Activated CD8-positive, alpha-beta T cell treated with anti-CD3 and anti-CD28 coated beads for 36 hours (primary cell): ENCODE measurements around the gene IQCF5. TPM values are rescaled to one million over a fixed set of nuclear protein-coding genes. Genes with fewer than 3 reads are reported as not detected.
"Not testable (repeated sequence)": the region's sequence is repeated elsewhere in the genome, so short reads cannot be mapped to it uniquely, and the experiment has no call there.

Experiments
- ATAC-seq: fragments of 200-7000 bp; cut with Tn5 transposase; one replicate; pipeline ENCODE4 v1.10.0; 2021; ENCODE audit warnings: mild to moderate bottlenecking, moderate library complexity
- CTCF ChIA-PET: fragments of 350-600 bp; sonication (Branson Sonifier 250); formaldehyde crosslinking; loops from one replicate; lab custom pipeline; 2021; ENCODE audit warnings: antibody characterized with exemption; lab: Charles Lee
- POLR2A ChIA-PET: fragments of 350-600 bp; sonication (Branson Sonifier 250); formaldehyde crosslinking; loops from one replicate; lab custom pipeline; 2021; ENCODE audit warnings: antibody characterized with exemption; lab: Charles Lee
- DNase-seq: peaks from one replicate; pipeline ENCODE4 v3.0.0-alpha.2; 2020
- H3K27ac Mint-ChIP-seq: one replicate; pipeline ENCODE4 v1.8.0; 2021; ENCODE audit warnings: mild to moderate bottlenecking, mixed read lengths
- H3K27me3 Mint-ChIP-seq: one replicate; pipeline ENCODE4 v1.8.0; 2021; ENCODE audit warnings: mixed read lengths
- H3K36me3 Mint-ChIP-seq: one replicate; pipeline ENCODE4 v1.8.0; 2021; ENCODE audit warnings: low read depth, mixed read lengths
- H3K4me1 Mint-ChIP-seq: one replicate; pipeline ENCODE4 v1.8.0; 2021; ENCODE audit warnings: low read depth, mixed read lengths
- H3K4me3 Mint-ChIP-seq: one replicate; pipeline ENCODE4 v1.8.0; 2021; ENCODE audit warnings: mild to moderate bottlenecking, moderate library complexity, mixed read lengths
- H3K9me3 Mint-ChIP-seq: one replicate; pipeline ENCODE4 v1.8.0; 2021; ENCODE audit warnings: mixed read lengths
- CTCF ChIP-seq: fragments of 200-600 bp; IDR thresholded peaks from one replicate; pipeline ENCODE4 v1.8.0; 2022; ENCODE audit warnings: antibody characterized with exemption, mild to moderate bottlenecking
- intact Hi-C: fragments of 100-400 bp; cut with micrococcal nuclease; formaldehyde crosslinking; loops from one replicate; pipeline ENCODE4 v1.10.0; 2022
- total RNA-seq, 2 experiments: library from RNA; stranded (reverse); gene quantifications; one replicate each; pipeline ENCODE4 v1.2.3, GENCODE V29; 2021

The IQCF5 gene
- total RNA-seq, 2 experiments from 2014 or later = not detected

DNA sequence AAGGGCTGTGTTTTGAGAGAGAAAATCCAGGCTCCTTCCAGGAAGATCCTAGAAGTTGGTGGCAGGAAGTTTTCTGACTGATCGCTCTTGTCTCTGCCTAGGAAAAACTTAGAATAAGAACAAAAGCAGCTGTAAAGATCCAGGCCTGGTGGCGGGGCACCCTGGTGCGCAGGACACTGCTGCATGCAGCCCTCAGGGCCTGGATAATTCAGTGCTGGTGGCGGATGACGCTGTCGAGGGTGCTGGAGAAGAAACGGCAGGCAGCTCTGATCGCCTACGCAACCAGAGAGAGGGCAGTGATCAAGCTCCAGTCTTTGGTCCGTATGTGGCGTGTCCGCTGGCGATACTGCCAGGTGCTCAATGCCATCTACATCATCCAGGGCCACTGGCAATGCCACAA is 12.5 kb downstream of the IQCF5 start:
- no peak for TF ChIP-seq CTCF
- no peaks in the 10 kb centered on the region for H3K36me3 Mint-ChIP-seq
- ATAC-seq (no peak), DNase-seq (no peak)
- no peak overlapping the region for H3K27ac Mint-ChIP-seq
- POLR2A ChIA-PET = no interaction called here
- intact Hi-C loops = no loop called here
- H3K4me1 Mint-ChIP-seq = no peaks in the 10 kb centered on the region
- H3K27me3 Mint-ChIP-seq = peaks cover 7% of the 10 kb centered on the region
- CTCF ChIA-PET = no interaction called here
- H3K4me3 Mint-ChIP-seq = no peak overlapping the region
- H3K9me3 Mint-ChIP-seq = no peaks in the 10 kb centered on the region

DNA sequence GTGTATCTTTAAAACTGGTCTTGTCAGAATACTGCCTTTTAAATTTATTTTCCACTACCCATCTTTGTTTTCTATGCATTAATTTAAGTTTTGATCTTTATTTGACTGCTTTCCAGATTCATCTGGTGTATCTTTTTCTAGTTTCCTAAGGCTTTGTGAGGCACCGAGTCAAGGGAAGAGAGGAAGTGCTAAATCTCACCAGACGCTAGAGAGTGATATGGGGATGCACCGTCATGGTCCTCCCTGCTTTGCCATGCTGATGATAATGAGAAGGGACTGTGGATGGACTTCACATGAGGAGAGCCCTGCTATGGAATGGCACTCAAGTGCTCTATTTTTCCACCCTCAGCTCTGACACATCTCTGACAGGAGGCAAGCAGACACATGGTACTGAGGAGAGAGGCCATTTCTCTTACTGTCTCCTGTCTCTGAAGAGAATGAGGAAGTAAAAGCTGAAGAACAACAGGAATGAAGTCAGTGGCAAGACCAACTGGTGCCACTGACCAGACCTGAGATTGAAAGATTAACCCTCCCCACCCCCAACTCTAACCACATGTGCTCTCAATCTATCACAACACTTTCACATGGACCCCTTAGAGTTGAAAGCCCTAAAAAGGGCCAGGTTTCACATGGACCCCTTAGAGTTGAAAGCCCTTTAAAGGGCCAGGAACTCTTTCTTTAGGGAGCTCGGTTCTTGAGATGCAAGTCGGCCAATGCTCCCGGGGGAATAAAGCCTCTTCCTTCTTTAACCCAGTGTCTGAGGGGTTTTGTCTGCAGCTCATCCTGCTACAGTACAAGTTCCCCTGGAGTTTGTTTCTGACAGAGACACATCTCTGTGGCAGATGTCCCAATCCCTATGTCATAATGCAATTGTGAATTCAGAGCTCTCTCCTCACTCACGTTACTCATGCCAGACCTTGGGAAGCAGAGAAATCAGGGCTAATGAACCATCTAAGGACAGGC is 14.4 kb downstream of the IQCF5 start, which contains the start of gene IQCF2:
Gene IQCF2, plus strand, starts transcription at position 913 of the 963 bp plus-strand sequence. CDS start 52 bp downstream, outside the sequence.
- no peak for TF ChIP-seq CTCF
- ATAC-seq (no peak), DNase-seq (no peak)
- Mint-ChIP-seq H3K4me3 (no peak within 1 kb of the TSS), H3K4me1 (no peaks in the 10 kb centered on the region), H3K9me3 (no peaks in the 10 kb centered on the region), H3K36me3 (no peaks in the 10 kb centered on the region), H3K27me3 (peaks cover 4% of the 10 kb centered on the region), H3K27ac (no peak within 1 kb of the TSS)
- POLR2A ChIA-PET = no interaction called here
- intact Hi-C loops = no loop called here
- CTCF ChIA-PET = interaction anchor here (0.9 kb wide), 1 partner anchor 10 kb away, joined by 3 read pairs; no protein-coding TSS in a partner anchor

DNA sequence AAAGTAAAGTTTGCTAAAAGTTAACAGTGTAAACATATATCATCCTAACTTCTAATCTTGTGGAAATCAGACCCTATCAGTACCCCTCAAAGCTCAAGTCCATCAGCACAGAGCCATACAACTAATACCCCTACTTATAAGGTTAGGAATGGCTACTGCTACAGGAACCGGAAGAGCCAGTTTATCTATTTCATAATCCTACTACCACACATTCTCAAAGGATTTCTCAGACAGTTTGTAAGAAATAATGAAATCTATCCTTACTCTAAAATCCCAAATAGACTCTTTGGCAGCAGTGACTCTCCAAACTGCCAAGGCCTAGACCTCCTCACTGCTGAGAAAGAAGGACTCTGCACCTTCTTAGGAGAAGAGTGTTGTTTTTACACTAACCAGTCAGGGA is 20.0 kb downstream of the IQCF5 start:
- H3K9me3 Mint-ChIP-seq, DNase-seq, H3K4me3 Mint-ChIP-seq, H3K27ac Mint-ChIP-seq, H3K4me1 Mint-ChIP-seq, H3K36me3 Mint-ChIP-seq, intact Hi-C loops, ATAC-seq: not testable (repeated sequence)
- POLR2A ChIA-PET = interaction anchor here (0.6 kb wide), 1 partner anchor 251 kb away, joined by 3 read pairs; no protein-coding TSS in a partner anchor
- CTCF ChIA-PET = interaction anchor here (1.3 kb wide), 1 partner anchor 154 kb away, joined by 3 read pairs; no protein-coding TSS in a partner anchor
- peaks cover 11% of the 10 kb centered on the region for H3K27me3 Mint-ChIP-seq

DNA sequence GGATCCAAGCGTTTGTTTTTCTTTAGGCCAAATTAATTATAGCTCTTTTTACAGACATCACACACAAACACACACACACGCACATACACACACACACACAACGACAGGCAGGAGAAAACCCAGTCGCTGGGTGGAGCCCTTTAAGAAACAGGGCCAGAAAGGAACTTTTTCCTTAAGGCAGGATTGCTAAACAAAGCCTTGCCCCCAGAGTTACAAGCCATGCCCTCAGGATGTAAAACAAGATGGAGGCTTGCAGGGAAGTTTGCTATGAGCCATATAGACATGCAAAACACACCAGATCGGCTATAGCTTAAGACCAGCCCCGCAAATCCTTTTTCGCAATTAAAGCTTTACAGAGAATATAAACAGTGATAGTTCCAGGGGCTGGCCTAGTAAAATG is 30.3 kb downstream of the IQCF5 start:
- Mint-ChIP-seq H3K36me3 (no peaks in the 10 kb centered on the region), H3K27me3 (peaks cover 24% of the 10 kb centered on the region), H3K4me1 (no peaks in the 10 kb centered on the region), H3K4me3 (no peak overlapping the region), H3K27ac (no peak overlapping the region), H3K9me3 (peaks cover 14% of the 10 kb centered on the region)
- no peak for DNase-seq
- TF ChIP-seq CTCF = no peak
- ChIA-PET POLR2A (no interaction called here), CTCF (no interaction called here)
- intact Hi-C loops = no loop called here
- ATAC-seq = no peak

GRCh38 chr3:51836606-51837005 is 38.8 kb downstream of the IQCF5 start:
- DNase-seq = no peak
- intact Hi-C loops = no loop called here
- TF ChIP-seq CTCF = no peak
- ChIA-PET POLR2A (interaction anchor here (1.0 kb wide), 1 partner anchor 101 kb away, joined by 3 read pairs; no protein-coding TSS in a partner anchor), CTCF (interaction anchor here (2.2 kb wide), 1 partner anchor 17 kb away, joined by 10 read pairs; no protein-coding TSS in a partner anchor)
- Mint-ChIP-seq H3K4me3 (no peak overlapping the region), H3K4me1 (no peaks in the 10 kb centered on the region), H3K27ac (no peak overlapping the region), H3K9me3 (no peaks in the 10 kb centered on the region), H3K36me3 (no peaks in the 10 kb centered on the region), H3K27me3 (peaks cover 14% of the 10 kb centered on the region)
- ATAC-seq = no peak
